GM19328 (cell line): ENCODE results near the gene GPAT2.
A peak's percentile ranks its signal among the peaks of the same experiment; 100 is the strongest.
"Not testable (repeated sequence)": the region's sequence is repeated elsewhere in the genome, so short reads cannot be mapped to it uniquely, and the experiment has no call there.

ENCODE experiments used
- ATAC-seq: cut with Tn5 transposase; IDR thresholded peaks from one replicate; pipeline ENCODE4 v1.9.1; 2021; ENCODE audit warnings: mild to moderate bottlenecking, moderate library complexity; ENCODE audit not compliant: unreplicated experiment

GPAT2 gene

GRCh38 chr2:96025194-96025492 lies 9.6 kb downstream of the GPAT2 start:
- ATAC-seq: no peak

- ATAC-seq: no peak
Observed at GRCh38 chr2:96024336-96025193, 10.2 kb downstream of the GPAT2 start.

GRCh38 chr2:96023701-96024100 lies 11.0 kb downstream of the GPAT2 start:
- ATAC-seq: not testable (repeated sequence)

GRCh38 chr2:96022701-96023447 lies 11.8 kb downstream of the GPAT2 start:
- ATAC-seq: not testable (repeated sequence)

GRCh38 chr2:96022126-96022525 lies 12.6 kb downstream of the GPAT2 start:
- not testable (repeated sequence) for ATAC-seq

GRCh38 chr2:96021142-96021541 lies 13.6 kb downstream of the GPAT2 start:
- ATAC-seq: not testable (repeated sequence)

- ATAC-seq: not testable (repeated sequence)
Observed at GRCh38 chr2:96019909-96020590, 14.7 kb downstream of the GPAT2 start.

- not testable (repeated sequence) for ATAC-seq
Observed at GRCh38 chr2:96016321-96016720, 18.4 kb downstream of the GPAT2 start.

GRCh38 chr2:96012792-96013264 lies 21.9 kb downstream of the GPAT2 start:
- not testable (repeated sequence) for ATAC-seq

GRCh38 chr2:96012086-96012791 lies 22.5 kb downstream of the GPAT2 start:
- not testable (repeated sequence) for ATAC-seq

- ATAC-seq: not testable (repeated sequence)
Observed at GRCh38 chr2:96011129-96011455, 23.6 kb downstream of the GPAT2 start.

GRCh38 chr2:96010320-96011128 lies 24.2 kb downstream of the GPAT2 start:
- ATAC-seq: peak; percentile 97

GRCh38 chr2:96009833-96010232 lies 24.9 kb downstream of the GPAT2 start:
- not testable (repeated sequence) for ATAC-seq

GRCh38 chr2:96008051-96008450 lies 26.7 kb downstream of the GPAT2 start:
- not testable (repeated sequence) for ATAC-seq

GRCh38 chr2:96006248-96006647 lies 28.5 kb downstream of the GPAT2 start:
- not testable (repeated sequence) for ATAC-seq

- peak; percentile 39 for ATAC-seq
Observed at GRCh38 chr2:95992520-95993272, 42.0 kb downstream of the GPAT2 start.

- peak; percentile 38 for ATAC-seq
Observed at GRCh38 chr2:95992102-95992501, 42.6 kb downstream of the GPAT2 start.

- ATAC-seq: peak; percentile 89
Observed at GRCh38 chr2:95991351-95992094, 43.2 kb downstream of the GPAT2 start, which contains the start of gene ANKRD36C. Gene ANKRD36C, minus strand, starts transcription at chr2:95991824. Its CDS starts 116 bp downstream, at chr2:95991708.
